Panc1 (cell line): ENCODE data around the gene CDYL. TPM values are rescaled to one million over a fixed set of nuclear protein-coding genes. Genes with fewer than 3 reads are reported as not detected.

Experiments
- ATAC-seq: fragments of 200-7000 bp; cut with Tn5 transposase; 2 replicates; pipeline ENCODE4 v1.9.1; 2020; ENCODE audit warnings: mild to moderate bottlenecking, moderate library complexity
- BruUV-seq: library from RNA; stranded (reverse); fragments of 400-500 nt; replicated peaks from 2 replicates; lab custom pipeline; 2021; lab: Mats Ljungman, UMichigan
- CTCF ChIA-PET: fragments of 300-600 bp; sonication (Branson Sonifier 250); formaldehyde crosslinking; loops from one replicate; lab custom pipeline; 2022; ENCODE audit warnings: antibody characterized with exemption; lab: Charles Lee
- POLR2A ChIA-PET: fragments of 300-600 bp; sonication (Branson Sonifier 250); formaldehyde crosslinking; loops from one replicate; lab custom pipeline; 2022; ENCODE audit warnings: antibody characterized with exemption; lab: Charles Lee
- DNase-seq: peaks from one replicate; pipeline ENCODE4 v3.0.0-alpha.2; 2010; ENCODE audit warnings: low read depth, low spot score
- H3K27ac ChIP-seq: 2 replicates; pipeline ENCODE4 v1.5.1; 2011; ENCODE audit warnings: mild to moderate bottlenecking, low read length, inconsistent platforms
- H3K27me3 ChIP-seq: fragments of 200-500 bp; sonication (Bioruptor generic); 2 replicates; pipeline ENCODE4 v1.6.0; 2014; ENCODE audit warnings: low read length, inconsistent platforms; ENCODE audit not compliant: control insufficient read depth, insufficient read depth
- H3K36me3 ChIP-seq: fragments of 200-500 bp; sonication (Bioruptor generic); 2 replicates; pipeline ENCODE4 v1.5.1; 2014; ENCODE audit warnings: inconsistent platforms, mild to moderate bottlenecking, low read length, moderate library complexity; ENCODE audit not compliant: control insufficient read depth, insufficient read depth
- H3K4me1 ChIP-seq: 2 replicates; pipeline ENCODE4 v1.5.1; 2011; ENCODE audit warnings: inconsistent platforms, mild to moderate bottlenecking, low read length, moderate library complexity; ENCODE audit not compliant: control insufficient read depth, insufficient read depth
- H3K4me3 ChIP-seq, 2 experiments: 2 replicates each; pipeline ENCODE4 v1.5.1; 2011 to 2012; ENCODE audit warnings: low read depth in 2 of 2, low read length in 2 of 2, mild to moderate bottlenecking in 2 of 2, inconsistent platforms in 1 of 2, moderate library complexity in 1 of 2
- H3K9me3 ChIP-seq: fragments of 200-500 bp; sonication (Bioruptor generic); 2 replicates; pipeline ENCODE4 v1.5.1; 2014; ENCODE audit warnings: low read depth, mild to moderate bottlenecking, inconsistent platforms, low read length, moderate library complexity; ENCODE audit not compliant: control insufficient read depth, insufficient read depth
- POLR2AphosphoS5 ChIP-seq: IDR thresholded peaks from 2 replicates; pipeline ENCODE4 v1.6.1; 2012; ENCODE audit warnings: mild to moderate bottlenecking, low read depth, low read length, moderate library complexity
- SIN3A ChIP-seq: IDR thresholded peaks from 2 replicates; pipeline ENCODE4 v1.6.1; 2012; ENCODE audit warnings: low read depth, mild to moderate bottlenecking, low read length, moderate library complexity, borderline replicate concordance; ENCODE audit not compliant: insufficient read depth
- TCF7L2 ChIP-seq: IDR thresholded peaks from 2 replicates; pipeline ENCODE4 v1.6.1; 2011; ENCODE audit warnings: mild to moderate bottlenecking, low read depth, low read length, inconsistent platforms
- in situ Hi-C: cut with HindIII; loops from 2 replicates; pipeline ENCODE4 v1.10.0; 2016; ENCODE audit warnings: low sequenced_read_pairs, low pct_unique_long_range_greater_than_20kb
- intact Hi-C: fragments of 100-400 bp; cut with micrococcal nuclease; formaldehyde crosslinking; loops from one replicate; pipeline ENCODE4 v1.10.0; 2022; ENCODE audit not compliant: unreplicated experiment
- total RNA-seq: library from RNA; stranded (reverse); gene quantifications from one replicate; pipeline ENCODE4 v1.2.1, GENCODE V29; 2021; ENCODE audit not compliant: unreplicated experiment
- TF ChIP-seq, protein P1 (sequence below), 2 experiments: IDR thresholded peaks; 2 replicates each; pipeline ENCODE4 v1.6.1; 2011 to 2012; ENCODE audit warnings: low read depth in 2 of 2, control low read depth in 1 of 2, low read length in 1 of 2, mild to moderate bottlenecking in 1 of 2, moderate library complexity in 1 of 2; ENCODE audit not compliant: insufficient read depth in 1 of 2
- TF ChIP-seq, protein P2 (sequence below): fragments of 450-650 bp; IDR thresholded peaks from 2 replicates; pipeline ENCODE4 v1.5.1; 2017; ENCODE audit warnings: mild to moderate bottlenecking

CDYL gene
- total RNA-seq, 1 experiment from 2014 or later = 61.4 TPM

DNA sequence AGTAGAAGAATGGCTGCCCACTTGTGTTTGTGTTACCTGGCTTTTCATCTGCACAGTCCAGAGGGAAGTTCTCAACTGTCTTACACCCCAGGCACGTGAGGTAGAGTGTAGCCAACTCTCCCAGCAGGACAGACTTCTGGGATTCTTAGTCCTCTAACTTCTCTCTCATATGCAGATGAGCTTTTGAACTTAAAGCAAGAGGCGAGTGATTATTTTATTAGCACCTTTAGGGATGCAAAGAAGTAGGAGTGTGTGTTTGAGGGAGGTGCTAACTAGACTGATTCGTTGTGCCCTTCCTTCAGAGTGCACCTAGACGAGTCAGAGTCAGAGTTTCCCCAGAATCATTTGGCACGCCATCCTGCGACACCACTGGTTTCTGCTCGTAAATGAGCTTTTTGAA lies 10.8 kb downstream of the CDYL start:
- no TSS peak for BruUV-seq
- Histone ChIP-seq H3K4me1 (peaks cover 12% of the 10 kb centered on the region), H3K27ac (no peak overlapping the region), H3K4me3 (no peak overlapping the region), H3K36me3 (no peaks in the 10 kb centered on the region), H3K9me3 (no peaks in the 10 kb centered on the region), H3K27me3 (no peaks in the 10 kb centered on the region)
- TF ChIP-seq, protein P1, sequence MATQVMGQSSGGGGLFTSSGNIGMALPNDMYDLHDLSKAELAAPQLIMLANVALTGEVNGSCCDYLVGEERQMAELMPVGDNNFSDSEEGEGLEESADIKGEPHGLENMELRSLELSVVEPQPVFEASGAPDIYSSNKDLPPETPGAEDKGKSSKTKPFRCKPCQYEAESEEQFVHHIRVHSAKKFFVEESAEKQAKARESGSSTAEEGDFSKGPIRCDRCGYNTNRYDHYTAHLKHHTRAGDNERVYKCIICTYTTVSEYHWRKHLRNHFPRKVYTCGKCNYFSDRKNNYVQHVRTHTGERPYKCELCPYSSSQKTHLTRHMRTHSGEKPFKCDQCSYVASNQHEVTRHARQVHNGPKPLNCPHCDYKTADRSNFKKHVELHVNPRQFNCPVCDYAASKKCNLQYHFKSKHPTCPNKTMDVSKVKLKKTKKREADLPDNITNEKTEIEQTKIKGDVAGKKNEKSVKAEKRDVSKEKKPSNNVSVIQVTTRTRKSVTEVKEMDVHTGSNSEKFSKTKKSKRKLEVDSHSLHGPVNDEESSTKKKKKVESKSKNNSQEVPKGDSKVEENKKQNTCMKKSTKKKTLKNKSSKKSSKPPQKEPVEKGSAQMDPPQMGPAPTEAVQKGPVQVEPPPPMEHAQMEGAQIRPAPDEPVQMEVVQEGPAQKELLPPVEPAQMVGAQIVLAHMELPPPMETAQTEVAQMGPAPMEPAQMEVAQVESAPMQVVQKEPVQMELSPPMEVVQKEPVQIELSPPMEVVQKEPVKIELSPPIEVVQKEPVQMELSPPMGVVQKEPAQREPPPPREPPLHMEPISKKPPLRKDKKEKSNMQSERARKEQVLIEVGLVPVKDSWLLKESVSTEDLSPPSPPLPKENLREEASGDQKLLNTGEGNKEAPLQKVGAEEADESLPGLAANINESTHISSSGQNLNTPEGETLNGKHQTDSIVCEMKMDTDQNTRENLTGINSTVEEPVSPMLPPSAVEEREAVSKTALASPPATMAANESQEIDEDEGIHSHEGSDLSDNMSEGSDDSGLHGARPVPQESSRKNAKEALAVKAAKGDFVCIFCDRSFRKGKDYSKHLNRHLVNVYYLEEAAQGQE (IDR thresholded peaks at IDR 0.05; ENCODE audit: insufficient read depth in 1 of 2, low read depth in 2 of 2, low read length in 1 of 2) = no peak
- TF ChIP-seq TCF7L2 (no peak), POLR2AphosphoS5 (no peak)
- TF ChIP-seq, protein P2, sequence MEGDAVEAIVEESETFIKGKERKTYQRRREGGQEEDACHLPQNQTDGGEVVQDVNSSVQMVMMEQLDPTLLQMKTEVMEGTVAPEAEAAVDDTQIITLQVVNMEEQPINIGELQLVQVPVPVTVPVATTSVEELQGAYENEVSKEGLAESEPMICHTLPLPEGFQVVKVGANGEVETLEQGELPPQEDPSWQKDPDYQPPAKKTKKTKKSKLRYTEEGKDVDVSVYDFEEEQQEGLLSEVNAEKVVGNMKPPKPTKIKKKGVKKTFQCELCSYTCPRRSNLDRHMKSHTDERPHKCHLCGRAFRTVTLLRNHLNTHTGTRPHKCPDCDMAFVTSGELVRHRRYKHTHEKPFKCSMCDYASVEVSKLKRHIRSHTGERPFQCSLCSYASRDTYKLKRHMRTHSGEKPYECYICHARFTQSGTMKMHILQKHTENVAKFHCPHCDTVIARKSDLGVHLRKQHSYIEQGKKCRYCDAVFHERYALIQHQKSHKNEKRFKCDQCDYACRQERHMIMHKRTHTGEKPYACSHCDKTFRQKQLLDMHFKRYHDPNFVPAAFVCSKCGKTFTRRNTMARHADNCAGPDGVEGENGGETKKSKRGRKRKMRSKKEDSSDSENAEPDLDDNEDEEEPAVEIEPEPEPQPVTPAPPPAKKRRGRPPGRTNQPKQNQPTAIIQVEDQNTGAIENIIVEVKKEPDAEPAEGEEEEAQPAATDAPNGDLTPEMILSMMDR = no peak
- in situ Hi-C loops (no loop called here), intact Hi-C loops (no loop called here)
- ChIA-PET POLR2A (no interaction called here), CTCF (interaction anchor here (0.5 to 0.7 kb wide), 2 partner anchors 29 to 130 kb away, joined by 4 to 7 read pairs; no protein-coding TSS in a partner anchor)
- DNase-seq (no peak), ATAC-seq (no peak; the same call in 1 of the 2 replicates)

DNA sequence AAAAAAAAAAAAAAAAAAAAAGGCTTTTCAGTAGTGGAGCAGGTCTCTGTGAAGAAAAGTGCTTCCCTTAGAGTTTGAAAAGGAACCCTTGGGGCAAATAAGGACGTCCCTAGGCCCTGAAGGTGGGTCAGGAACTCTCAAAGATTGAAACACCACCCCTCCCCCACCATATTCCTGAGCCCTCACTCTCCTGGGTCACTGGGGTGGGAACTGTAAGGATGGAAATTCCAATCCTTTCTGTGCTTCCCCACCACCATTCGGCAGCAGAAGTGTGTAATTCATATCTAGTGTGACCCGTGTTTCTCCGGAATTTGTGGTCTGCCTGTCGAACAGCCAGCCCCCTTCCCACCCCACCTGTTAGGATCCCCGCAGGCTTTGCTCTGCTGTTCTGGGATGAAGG lies 12.3 kb downstream of the CDYL start:
- in situ Hi-C loops = no loop called here
- H3K4me3 ChIP-seq = no peak overlapping the region
- intact Hi-C loops = no loop called here
- no peak for DNase-seq
- no peaks in the 10 kb centered on the region for H3K36me3 ChIP-seq
- no TSS peak for BruUV-seq
- H3K9me3 ChIP-seq = no peaks in the 10 kb centered on the region
- H3K4me1 ChIP-seq = peaks cover 7% of the 10 kb centered on the region
- TF ChIP-seq POLR2AphosphoS5 = no peak
- TF ChIP-seq SIN3A = no peak
- TF ChIP-seq, protein P1 (IDR thresholded peaks at IDR 0.05; ENCODE audit: insufficient read depth in 1 of 2, low read depth in 2 of 2, low read length in 1 of 2) = no peak
- TF ChIP-seq TCF7L2 = no peak
- TF ChIP-seq, protein P2 = no peak
- H3K27ac ChIP-seq = no peak overlapping the region
- H3K27me3 ChIP-seq = no peaks in the 10 kb centered on the region
- ChIA-PET CTCF (no interaction called here), POLR2A (no interaction called here)
- ATAC-seq = no peak
